ENCODE data around the gene PRKN. TPM values are rescaled to one million over a fixed set of nuclear protein-coding genes. Genes with fewer than 3 reads are reported as not detected.

PRKN gene
- total and polyA plus RNA-seq, 2 experiments from 2014 or later = 0.10 to 0.84 TPM

DNA sequence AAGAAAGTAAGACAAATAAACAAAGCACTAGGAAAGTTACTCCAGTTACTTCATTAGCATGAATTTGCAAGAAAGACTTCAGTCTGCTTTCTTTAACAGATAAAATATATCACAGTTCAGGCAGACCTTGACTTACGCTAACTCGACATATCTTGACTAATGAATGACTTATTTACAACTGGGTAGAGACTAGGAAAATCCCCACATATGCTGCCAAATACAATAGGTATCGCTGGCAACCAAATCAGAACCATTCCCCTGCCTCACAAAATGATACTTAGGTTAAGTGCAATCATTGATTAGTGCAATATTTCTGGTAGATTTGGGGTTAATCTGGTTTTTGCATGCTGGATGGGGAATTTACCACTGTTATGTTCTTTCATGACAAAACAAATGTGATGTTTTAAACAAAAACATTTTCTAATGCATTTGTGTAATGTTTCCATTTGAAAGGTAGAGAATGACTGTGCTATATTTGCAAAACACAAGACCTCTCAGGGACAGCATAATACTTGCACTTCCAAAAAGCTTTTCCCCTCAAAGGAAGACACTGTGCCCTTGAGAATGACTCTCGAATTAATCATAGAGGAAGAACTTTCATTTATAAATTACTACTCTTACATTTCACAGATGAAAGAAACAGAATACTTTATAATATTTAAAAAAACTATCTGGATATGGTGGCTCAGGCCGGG is 101.6 kb downstream of the PRKN start:
- DNase-seq (ENCODE audit: low spot score) (no peak), ATAC-seq (peak; percentile 65)
- peaks cover 4% of the 10 kb centered on the region for H3K27me3 Mint-ChIP-seq (ENCODE audit: insufficient read depth, low read depth, poor library complexity)
- Histone ChIP-seq H3K27me3 (ENCODE audit: insufficient read depth) (no peaks in the 10 kb centered on the region), H3K4me1 (ENCODE audit: insufficient read depth) (peaks cover 14% of the 10 kb centered on the region), H3K4me3 (0 out of 2 replicates have a peak overlapping the region, but pooled peaks have one; percentile 8), H3K79me2 (replicated peaks; ENCODE audit: insufficient read depth) (no peaks in the 10 kb centered on the region), H3K4me2 (peak overlapping the region; percentile 27), H3K27ac (ENCODE audit: low read depth) (peak overlapping the region; percentile 39), H3F3A (replicated peaks; ENCODE audit: low read depth) (no peaks in the 10 kb centered on the region), H2AFZ (no peak overlapping the region), H4K20me1 (replicated peaks; ENCODE audit: insufficient read depth) (no peaks in the 10 kb centered on the region), H3K9me2 (ENCODE audit: insufficient read depth) (peaks cover 8% of the 10 kb centered on the region), H3K36me3 (ENCODE audit: insufficient read depth) (no peaks in the 10 kb centered on the region)
- no peaks in the 10 kb centered on the region for H3K36me3 Mint-ChIP-seq (ENCODE audit: low read depth)
- peaks cover 26% of the 10 kb centered on the region for H3K4me1 Mint-ChIP-seq
- H3K4me3 Mint-ChIP-seq = no peak overlapping the region
- TF ChIP-seq ETS1 (IDR thresholded peaks at IDR 0.05) = no peak
- 0 out of 2 replicates have a peak, but pooled peaks have one; percentile 40 for TF ChIP-seq NANOG (IDR thresholded peaks at IDR 0.05; ENCODE audit: borderline replicate concordance)
- peak overlapping the region; percentile 52 for H3K27ac Mint-ChIP-seq
- no peaks in the 10 kb centered on the region for H3K9me3 Mint-ChIP-seq

- Histone ChIP-seq H2AFZ (no peak overlapping the region), H3F3A (replicated peaks; ENCODE audit: low read depth) (no peaks in the 10 kb centered on the region), H4K20me1 (replicated peaks; ENCODE audit: insufficient read depth) (no peaks in the 10 kb centered on the region), H3K9me2 (ENCODE audit: insufficient read depth) (peaks cover 4% of the 10 kb centered on the region; the same call in 1 of the 2 replicates), H3K79me2 (replicated peaks; ENCODE audit: insufficient read depth) (no peaks in the 10 kb centered on the region), H3K36me3 (ENCODE audit: insufficient read depth) (no peaks in the 10 kb centered on the region), H3K4me2 (no peak overlapping the region), H3K4me3 (no peak overlapping the region), H3K4me1 (ENCODE audit: insufficient read depth) (peaks cover 14% of the 10 kb centered on the region), H3K27me3 (ENCODE audit: insufficient read depth) (no peaks in the 10 kb centered on the region), H3K27ac (ENCODE audit: low read depth) (no peak overlapping the region)
- no peak for ATAC-seq
- Mint-ChIP-seq H3K27me3 (ENCODE audit: insufficient read depth, low read depth, poor library complexity) (peaks cover 4% of the 10 kb centered on the region), H3K27ac (peak overlapping the region; percentile 61; the same call in 1 of the 2 replicates), H3K36me3 (ENCODE audit: low read depth) (no peaks in the 10 kb centered on the region), H3K4me1 (peaks cover 26% of the 10 kb centered on the region), H3K9me3 (no peaks in the 10 kb centered on the region), H3K4me3 (no peak overlapping the region)
- no peak for DNase-seq (ENCODE audit: low spot score)
- TF ChIP-seq REST (IDR thresholded peaks at IDR 0.05; ENCODE audit: unreplicated experiment) = no peak
- no peak for TF ChIP-seq NANOG (IDR thresholded peaks at IDR 0.05; ENCODE audit: borderline replicate concordance)
- TF ChIP-seq ZNF331 (CRISPR knock-in tag; IDR thresholded peaks at IDR 0.05; ENCODE audit: low read depth) = no peak
- TF ChIP-seq, protein P1, sequence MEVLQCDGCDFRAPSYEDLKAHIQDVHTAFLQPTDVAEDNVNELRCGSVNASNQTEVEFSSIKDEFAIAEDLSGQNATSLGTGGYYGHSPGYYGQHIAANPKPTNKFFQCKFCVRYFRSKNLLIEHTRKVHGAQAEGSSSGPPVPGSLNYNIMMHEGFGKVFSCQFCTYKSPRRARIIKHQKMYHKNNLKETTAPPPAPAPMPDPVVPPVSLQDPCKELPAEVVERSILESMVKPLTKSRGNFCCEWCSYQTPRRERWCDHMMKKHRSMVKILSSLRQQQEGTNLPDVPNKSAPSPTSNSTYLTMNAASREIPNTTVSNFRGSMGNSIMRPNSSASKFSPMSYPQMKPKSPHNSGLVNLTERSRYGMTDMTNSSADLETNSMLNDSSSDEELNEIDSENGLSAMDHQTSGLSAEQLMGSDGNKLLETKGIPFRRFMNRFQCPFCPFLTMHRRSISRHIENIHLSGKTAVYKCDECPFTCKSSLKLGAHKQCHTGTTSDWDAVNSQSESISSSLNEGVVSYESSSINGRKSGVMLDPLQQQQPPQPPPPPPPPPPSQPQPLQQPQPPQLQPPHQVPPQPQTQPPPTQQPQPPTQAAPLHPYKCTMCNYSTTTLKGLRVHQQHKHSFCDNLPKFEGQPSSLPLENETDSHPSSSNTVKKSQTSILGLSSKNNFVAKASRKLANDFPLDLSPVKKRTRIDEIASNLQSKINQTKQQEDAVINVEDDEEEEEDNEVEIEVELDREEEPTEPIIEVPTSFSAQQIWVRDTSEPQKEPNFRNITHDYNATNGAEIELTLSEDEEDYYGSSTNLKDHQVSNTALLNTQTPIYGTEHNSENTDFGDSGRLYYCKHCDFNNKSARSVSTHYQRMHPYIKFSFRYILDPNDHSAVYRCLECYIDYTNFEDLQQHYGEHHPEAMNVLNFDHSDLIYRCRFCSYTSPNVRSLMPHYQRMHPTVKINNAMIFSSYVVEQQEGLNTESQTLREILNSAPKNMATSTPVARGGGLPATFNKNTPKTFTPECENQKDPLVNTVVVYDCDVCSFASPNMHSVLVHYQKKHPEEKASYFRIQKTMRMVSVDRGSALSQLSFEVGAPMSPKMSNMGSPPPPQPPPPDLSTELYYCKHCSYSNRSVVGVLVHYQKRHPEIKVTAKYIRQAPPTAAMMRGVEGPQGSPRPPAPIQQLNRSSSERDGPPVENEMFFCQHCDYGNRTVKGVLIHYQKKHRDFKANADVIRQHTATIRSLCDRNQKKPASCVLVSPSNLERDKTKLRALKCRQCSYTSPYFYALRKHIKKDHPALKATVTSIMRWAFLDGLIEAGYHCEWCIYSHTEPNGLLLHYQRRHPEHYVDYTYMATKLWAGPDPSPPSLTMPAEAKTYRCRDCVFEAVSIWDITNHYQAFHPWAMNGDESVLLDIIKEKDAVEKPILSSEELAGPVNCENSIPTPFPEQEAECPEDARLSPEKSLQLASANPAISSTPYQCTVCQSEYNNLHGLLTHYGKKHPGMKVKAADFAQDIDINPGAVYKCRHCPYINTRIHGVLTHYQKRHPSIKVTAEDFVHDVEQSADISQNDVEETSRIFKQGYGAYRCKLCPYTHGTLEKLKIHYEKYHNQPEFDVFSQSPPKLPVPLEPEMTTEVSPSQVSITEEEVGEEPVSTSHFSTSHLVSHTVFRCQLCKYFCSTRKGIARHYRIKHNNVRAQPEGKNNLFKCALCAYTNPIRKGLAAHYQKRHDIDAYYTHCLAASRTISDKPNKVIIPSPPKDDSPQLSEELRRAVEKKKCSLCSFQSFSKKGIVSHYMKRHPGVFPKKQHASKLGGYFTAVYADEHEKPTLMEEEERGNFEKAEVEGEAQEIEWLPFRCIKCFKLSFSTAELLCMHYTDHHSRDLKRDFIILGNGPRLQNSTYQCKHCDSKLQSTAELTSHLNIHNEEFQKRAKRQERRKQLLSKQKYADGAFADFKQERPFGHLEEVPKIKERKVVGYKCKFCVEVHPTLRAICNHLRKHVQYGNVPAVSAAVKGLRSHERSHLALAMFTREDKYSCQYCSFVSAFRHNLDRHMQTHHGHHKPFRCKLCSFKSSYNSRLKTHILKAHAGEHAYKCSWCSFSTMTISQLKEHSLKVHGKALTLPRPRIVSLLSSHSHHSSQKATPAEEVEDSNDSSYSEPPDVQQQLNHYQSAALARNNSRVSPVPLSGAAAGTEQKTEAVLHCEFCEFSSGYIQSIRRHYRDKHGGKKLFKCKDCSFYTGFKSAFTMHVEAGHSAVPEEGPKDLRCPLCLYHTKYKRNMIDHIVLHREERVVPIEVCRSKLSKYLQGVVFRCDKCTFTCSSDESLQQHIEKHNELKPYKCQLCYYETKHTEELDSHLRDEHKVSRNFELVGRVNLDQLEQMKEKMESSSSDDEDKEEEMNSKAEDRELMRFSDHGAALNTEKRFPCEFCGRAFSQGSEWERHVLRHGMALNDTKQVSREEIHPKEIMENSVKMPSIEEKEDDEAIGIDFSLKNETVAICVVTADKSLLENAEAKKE (CRISPR knock-in tag; IDR thresholded peaks at IDR 0.05) = no peak
- no peak for TF ChIP-seq CREB1 (CRISPR knock-in tag; IDR thresholded peaks at IDR 0.05; ENCODE audit: low read depth)
Observed at GRCh38 chr6:162622572-162622971, 105.0 kb downstream of the PRKN start.

Data from GM23338 (cell line).